ENCODE results near the gene OR9G4.

- TF ChIP-seq TCF12 (IDR thresholded peaks at IDR 0.05; ENCODE audit: low read depth) (no peak), USF1 (IDR thresholded peaks at IDR 0.05) (no peak), CREB1 (IDR thresholded peaks at IDR 0.05; ENCODE audit: low read depth) (no peak), REST (IDR thresholded peaks at IDR 0.05; ENCODE audit: low read depth) (no peak), TEAD4 (IDR thresholded peaks at IDR 0.05) (no peak), EP300 (IDR thresholded peaks at IDR 0.05; ENCODE audit: borderline replicate concordance) (no peak), ZBTB7A (IDR thresholded peaks at IDR 0.05; ENCODE audit: low read depth) (no peak), YY1 (IDR thresholded peaks at IDR 0.05; ENCODE audit: low read depth) (no peak), CEBPB (IDR thresholded peaks at IDR 0.05) (no peak), RAD21 (IDR thresholded peaks at IDR 0.05; ENCODE audit: low read depth) (no peak)
These were observed 34.3 kb downstream of the OR9G4 start for GRCh38 chr11:56714206-56714605.

Measured in Ishikawa (cell line).